Thyroid gland (tissue), 4 donors: Measurements from ENCODE around the gene SMARCB1.

Experiments
- CTCF ChIP-seq, 6 experiments: fragments of 200-600 bp in 3 of 6; fragments of 450-650 bp in 3 of 6; sonication (generic) in 3 of 6; IDR thresholded peaks; one replicate each; pipeline ENCODE4 v1.5.1; 2016 to 2019; ENCODE audit warnings: antibody characterized with exemption in 6 of 6, mild to moderate bottlenecking in 2 of 6, inconsistent platforms in 1 of 6, moderate library complexity in 1 of 6
- POLR2A ChIP-seq, 2 donors: fragments of 450-650 bp; IDR thresholded peaks; one replicate each; pipeline ENCODE4 v1.6.1; 2017; ENCODE audit warnings: antibody characterized with exemption in 2 of 2, mild to moderate bottlenecking in 2 of 2, moderate library complexity in 1 of 2

DNA sequence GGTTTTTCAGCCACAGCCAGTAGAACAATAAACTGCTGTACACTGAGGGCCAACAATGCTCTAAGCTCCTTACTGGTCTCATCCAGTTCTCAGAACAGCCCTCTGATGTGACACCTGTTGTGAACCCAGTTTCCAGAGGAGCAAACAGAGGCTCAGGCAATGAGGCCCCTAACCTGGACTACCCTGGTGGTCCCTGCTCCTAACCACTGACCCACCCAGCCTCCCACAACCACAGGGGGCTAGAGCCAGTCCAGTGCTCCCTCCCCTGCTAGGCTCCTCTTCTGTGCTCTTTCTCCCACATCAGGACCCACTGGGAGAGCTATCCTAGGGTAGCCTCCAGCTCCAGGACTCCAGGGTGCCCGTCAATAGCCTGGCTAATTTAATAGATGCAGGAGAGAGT lies 4.1 kb upstream of the SMARCB1 start:
- TF ChIP-seq POLR2A (IDR thresholded peaks at IDR 0.05), result no peak
- no peak for TF ChIP-seq CTCF (IDR thresholded peaks at IDR 0.05)
